Ishikawa (cell line): ENCODE results near the gene B4GALT1.

Source experiments
- CREB1 ChIP-seq: IDR thresholded peaks from 2 replicates; pipeline ENCODE4 v1.6.1; 2012; ENCODE audit warnings: low read depth
- EGR1 ChIP-seq: IDR thresholded peaks from 2 replicates; pipeline ENCODE4 v1.6.1; 2012
- EP300 ChIP-seq: IDR thresholded peaks from 2 replicates; pipeline ENCODE4 v1.6.1; 2012; ENCODE audit warnings: borderline replicate concordance
- FOXM1 ChIP-seq: IDR thresholded peaks from 2 replicates; pipeline ENCODE4 v1.6.1; 2012; ENCODE audit warnings: low read depth, borderline replicate concordance
- MAX ChIP-seq: IDR thresholded peaks from 2 replicates; pipeline ENCODE4 v1.6.1; 2012
- NFIC ChIP-seq: IDR thresholded peaks from 2 replicates; pipeline ENCODE4 v1.6.1; 2012
- RAD21 ChIP-seq: IDR thresholded peaks from 2 replicates; pipeline ENCODE4 v1.6.1; 2012; ENCODE audit warnings: low read depth
- REST ChIP-seq: IDR thresholded peaks from 2 replicates; pipeline ENCODE4 v1.6.1; 2012; ENCODE audit warnings: low read depth, mild to moderate bottlenecking
- TAF1 ChIP-seq: IDR thresholded peaks from 2 replicates; pipeline ENCODE4 v1.6.1; 2012; ENCODE audit warnings: low read depth, mild to moderate bottlenecking
- TCF12 ChIP-seq: IDR thresholded peaks from 2 replicates; pipeline ENCODE4 v1.6.1; 2012; ENCODE audit warnings: low read depth
- TEAD4 ChIP-seq: IDR thresholded peaks from 2 replicates; pipeline ENCODE4 v1.6.1; 2012
- USF1 ChIP-seq: IDR thresholded peaks from 2 replicates; pipeline ENCODE4 v1.6.1; 2012
- YY1 ChIP-seq: IDR thresholded peaks from 2 replicates; pipeline ENCODE4 v1.6.1; 2012; ENCODE audit warnings: low read depth
- ZBTB7A ChIP-seq: IDR thresholded peaks from 2 replicates; pipeline ENCODE4 v1.6.1; 2012; ENCODE audit warnings: low read depth

The B4GALT1 gene

DNA sequence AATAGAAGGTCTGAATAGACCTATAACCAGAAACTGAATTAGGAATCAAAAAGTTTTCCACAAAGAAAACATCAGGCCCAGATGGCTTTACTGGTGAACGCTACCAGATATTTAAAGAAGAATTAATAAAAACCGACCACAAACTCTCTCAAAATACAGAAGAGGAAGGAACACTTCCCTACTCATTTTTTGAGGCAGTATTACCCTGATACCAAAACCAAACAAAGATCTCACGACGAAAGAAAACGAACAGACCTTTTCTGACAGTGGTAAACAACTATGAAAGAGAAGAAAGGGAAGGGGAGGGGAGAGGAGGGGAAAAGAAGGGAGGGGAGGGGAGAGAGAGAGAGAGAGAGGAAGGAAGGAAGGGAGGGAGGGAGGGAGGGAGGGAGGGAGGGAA lies 13.5 kb downstream of the B4GALT1 start:
- no peak for TF ChIP-seq USF1
- TF ChIP-seq TEAD4: no peak
- no peak for TF ChIP-seq TCF12
- no peak for TF ChIP-seq REST
- no peak for TF ChIP-seq CREB1
- no peak for TF ChIP-seq NFIC
- no peak for TF ChIP-seq EP300
- no peak for TF ChIP-seq MAX
- TF ChIP-seq EGR1: no peak
- no peak for TF ChIP-seq RAD21

- TF ChIP-seq USF1: no peak
- no peak for TF ChIP-seq EP300
- TF ChIP-seq CREB1: no peak
- no peak for TF ChIP-seq TAF1
- no peak for TF ChIP-seq TEAD4
- no peak for TF ChIP-seq ZBTB7A
These were observed 14.1 kb downstream of the B4GALT1 start for GRCh38 chr9:33153001-33153400.

- no peak for TF ChIP-seq RAD21
- TF ChIP-seq NFIC: no peak
- TF ChIP-seq YY1: no peak
- TF ChIP-seq USF1: no peak
- no peak for TF ChIP-seq REST
- no peak for TF ChIP-seq TEAD4
- no peak for TF ChIP-seq MAX
- no peak for TF ChIP-seq FOXM1
- TF ChIP-seq ZBTB7A: no peak
These were observed 15.5 kb downstream of the B4GALT1 start for GRCh38 chr9:33151601-33152000.

DNA sequence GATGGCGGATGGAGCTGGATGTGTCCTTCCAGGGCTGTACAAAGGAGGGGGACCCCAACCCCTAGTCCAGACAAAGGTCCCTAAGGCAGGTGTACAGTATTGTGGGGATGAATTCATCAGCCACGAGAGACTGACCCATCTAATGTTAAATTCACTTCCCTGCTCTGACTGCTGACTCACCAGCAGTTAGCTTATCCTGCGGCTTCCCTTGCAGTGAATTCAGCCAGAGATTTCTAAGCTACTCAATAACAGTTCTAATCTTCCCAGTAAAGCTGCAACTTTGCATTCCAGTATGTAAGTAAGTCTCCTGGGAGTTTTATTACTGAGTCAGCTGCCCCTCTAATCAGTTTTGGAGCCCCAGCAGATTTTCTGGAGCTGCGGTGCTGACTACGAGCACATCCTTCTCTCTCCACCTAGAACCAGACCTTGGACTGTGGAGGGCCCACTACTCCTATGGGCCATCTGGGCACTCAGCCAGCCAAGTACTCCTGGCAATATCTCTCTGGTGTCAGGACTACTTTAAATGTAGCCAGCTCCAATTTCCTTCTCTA lies 16.1 kb downstream of the B4GALT1 start:
- TF ChIP-seq NFIC: peak; percentile 33; the same call in 1 of the 2 replicates
- no peak for TF ChIP-seq TEAD4

- TF ChIP-seq TCF12: no peak
- no peak for TF ChIP-seq RAD21
These were observed 18.6 kb downstream of the B4GALT1 start for GRCh38 chr9:33148367-33149014.

- TF ChIP-seq EP300 (no peak), TEAD4 (no peak)
These were observed 19.5 kb downstream of the B4GALT1 start for GRCh38 chr9:33147416-33148169.

GRCh38 chr9:33146298-33146697 lies 20.8 kb downstream of the B4GALT1 start:
- TF ChIP-seq MAX (no peak), FOXM1 (no peak)
